Activated B cell treated with CpG ODN at 0.5 μM for 24 hours (primary cell): ENCODE results near the gene OR5A2. TPM values are rescaled to one million over a fixed set of nuclear protein-coding genes. Genes with fewer than 3 reads are reported as not detected.

ENCODE experiments used
- ATAC-seq: fragments of 200-7000 bp; cut with Tn5 transposase; one replicate; pipeline ENCODE4 v1.10.0; 2021; ENCODE audit warnings: low read depth, mild to moderate bottlenecking, moderate library complexity
- CTCF ChIA-PET: fragments of 350-600 bp; sonication (Branson Sonifier 250); formaldehyde crosslinking; loops from one replicate; lab custom pipeline; 2021; ENCODE audit warnings: antibody characterized with exemption; lab: Charles Lee
- POLR2A ChIA-PET: fragments of 350-600 bp; sonication (Branson Sonifier 250); formaldehyde crosslinking; loops from one replicate; lab custom pipeline; 2021; ENCODE audit warnings: antibody characterized with exemption; lab: Charles Lee
- DNase-seq: peaks from one replicate; pipeline ENCODE4 v3.0.0; 2022
- H3K27ac Mint-ChIP-seq: one replicate; pipeline ENCODE4 v1.8.0; 2020; ENCODE audit warnings: mixed read lengths
- H3K27me3 Mint-ChIP-seq: one replicate; pipeline ENCODE4 v1.8.0; 2021; ENCODE audit warnings: mixed read lengths
- H3K36me3 Mint-ChIP-seq: one replicate; pipeline ENCODE4 v1.8.0; 2021; ENCODE audit warnings: low read depth, mixed read lengths
- H3K4me1 Mint-ChIP-seq: one replicate; pipeline ENCODE4 v1.8.0; 2021; ENCODE audit warnings: mixed read lengths
- H3K4me3 Mint-ChIP-seq: one replicate; pipeline ENCODE4 v1.8.0; 2020; ENCODE audit warnings: mild to moderate bottlenecking, mixed read lengths
- H3K9me3 Mint-ChIP-seq: one replicate; pipeline ENCODE4 v1.8.0; 2020; ENCODE audit warnings: mixed read lengths
- CTCF ChIP-seq: fragments of 200-600 bp; IDR thresholded peaks from one replicate; pipeline ENCODE4 v1.8.0; 2022; ENCODE audit warnings: antibody characterized with exemption, mild to moderate bottlenecking
- intact Hi-C: fragments of 100-400 bp; cut with micrococcal nuclease; formaldehyde crosslinking; loops from one replicate; pipeline ENCODE4 v1.15.1; 2024
- total RNA-seq: library from RNA; stranded (reverse); gene quantifications from 2 replicates; pipeline ENCODE4 v1.2.3, GENCODE V29; 2022

Gene OR5A2, protein sequence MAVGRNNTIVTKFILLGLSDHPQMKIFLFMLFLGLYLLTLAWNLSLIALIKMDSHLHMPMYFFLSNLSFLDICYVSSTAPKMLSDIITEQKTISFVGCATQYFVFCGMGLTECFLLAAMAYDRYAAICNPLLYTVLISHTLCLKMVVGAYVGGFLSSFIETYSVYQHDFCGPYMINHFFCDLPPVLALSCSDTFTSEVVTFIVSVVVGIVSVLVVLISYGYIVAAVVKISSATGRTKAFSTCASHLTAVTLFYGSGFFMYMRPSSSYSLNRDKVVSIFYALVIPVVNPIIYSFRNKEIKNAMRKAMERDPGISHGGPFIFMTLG
- total RNA-seq: not detected in 2 replicates

- ChIA-PET CTCF (interaction anchor here (1.0 to 1.3 kb wide), 2 partner anchors 162 to 255 kb away, joined by 3 to 6 read pairs; partner anchors contain the start of gene DTX4), POLR2A (no interaction called here)
- Mint-ChIP-seq H3K4me1 (peaks cover 3% of the 10 kb centered on the region), H3K27ac (no peak within 1 kb of the TSS), H3K36me3 (no peaks in the 10 kb centered on the region), H3K27me3 (peaks cover 2% of the 10 kb centered on the region), H3K4me3 (no peak within 1 kb of the TSS), H3K9me3 (no peaks in the 10 kb centered on the region)
- intact Hi-C loops: no loop called here
- no peak for TF ChIP-seq CTCF
- no peak for ATAC-seq
- DNase-seq: no peak
These were observed at the start of gene OR5A2 for GRCh38 chr11:59426361-59427067. Gene OR5A2 (minus strand): TSS chr11:59426413. CDS start chr11:59422953, 3,460 bp downstream.

DNA sequence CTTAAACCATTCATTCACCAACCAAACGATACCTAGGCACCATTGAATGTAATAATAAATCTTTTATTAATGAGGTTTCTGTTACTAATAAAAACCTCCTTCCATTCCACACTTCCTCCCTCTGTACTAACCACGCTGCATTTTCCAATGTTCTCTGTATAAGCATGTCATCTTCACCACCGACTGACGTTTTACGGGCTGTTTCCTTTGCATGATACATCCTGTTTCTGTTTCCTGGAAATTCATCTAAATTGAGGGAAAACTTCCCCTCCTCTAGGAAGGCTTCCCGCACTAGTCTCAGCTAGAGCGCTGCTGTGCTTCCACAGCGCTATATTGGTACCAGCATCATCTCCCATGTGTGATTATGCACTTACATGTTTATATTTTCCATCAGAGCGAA, 49.0 kb upstream of the OR5A2 start:
- H3K27ac Mint-ChIP-seq: no peak overlapping the region
- H3K36me3 Mint-ChIP-seq: no peaks in the 10 kb centered on the region
- no peak for DNase-seq
- ChIA-PET CTCF (no interaction called here), POLR2A (no interaction called here)
- intact Hi-C loops: no loop called here
- TF ChIP-seq CTCF: no peak
- H3K4me1 Mint-ChIP-seq: peaks cover 8% of the 10 kb centered on the region
- no peaks in the 10 kb centered on the region for H3K9me3 Mint-ChIP-seq
- H3K27me3 Mint-ChIP-seq: peaks cover 9% of the 10 kb centered on the region
- ATAC-seq: no peak
- H3K4me3 Mint-ChIP-seq: no peak overlapping the region

- no peaks in the 10 kb centered on the region for H3K36me3 Mint-ChIP-seq
- DNase-seq: no peak
- no peak within 1 kb of the TSS for H3K27ac Mint-ChIP-seq
- no peaks in the 10 kb centered on the region for H3K9me3 Mint-ChIP-seq
- ATAC-seq: no peak
- peaks cover 14% of the 10 kb centered on the region for H3K27me3 Mint-ChIP-seq
- ChIA-PET CTCF (no interaction called here), POLR2A (no interaction called here)
- no peak for TF ChIP-seq CTCF
- peaks cover 8% of the 10 kb centered on the region for H3K4me1 Mint-ChIP-seq
- no peak within 1 kb of the TSS for H3K4me3 Mint-ChIP-seq
- intact Hi-C loops: no loop called here
These were observed 46.8 kb upstream of the OR5A2 start, which contains the start of gene OR4D10 for GRCh38 chr11:59473015-59473414. Gene OR4D10 (plus strand): TSS chr11:59473315. CDS start chr11:59477430, 4,115 bp downstream.

DNA sequence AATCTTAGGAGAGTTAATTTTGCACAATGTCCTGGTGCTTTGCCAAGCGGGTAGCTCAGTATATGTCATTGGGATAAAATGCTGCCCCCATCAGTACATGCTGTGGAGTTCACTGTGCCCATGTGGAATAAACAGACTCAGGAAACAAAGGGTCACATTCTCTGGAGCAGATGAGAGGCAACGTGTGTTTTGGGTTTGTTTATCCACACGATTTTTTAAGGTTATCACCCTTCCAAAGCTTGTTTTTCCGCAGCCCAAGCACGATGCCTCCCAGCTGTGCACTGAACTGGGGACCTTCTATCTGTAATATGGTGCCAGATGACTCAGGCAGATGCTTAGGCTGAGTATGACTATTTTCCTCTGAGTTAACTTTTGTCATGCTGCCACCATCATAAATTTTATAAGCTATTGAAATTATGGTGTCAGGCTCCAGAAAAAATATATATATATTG, 37.0 kb upstream of the OR5A2 start:
- H3K27ac Mint-ChIP-seq: no peak overlapping the region
- no peak for TF ChIP-seq CTCF
- H3K4me3 Mint-ChIP-seq: no peak overlapping the region
- CTCF ChIA-PET: no interaction called here
- intact Hi-C loops: no loop called here
- H3K9me3 Mint-ChIP-seq: peaks cover 8% of the 10 kb centered on the region
- H3K36me3 Mint-ChIP-seq: no peaks in the 10 kb centered on the region
- ATAC-seq: no peak
- no peaks in the 10 kb centered on the region for H3K4me1 Mint-ChIP-seq
- no peak for DNase-seq
- peaks cover 16% of the 10 kb centered on the region for H3K27me3 Mint-ChIP-seq
- POLR2A ChIA-PET: no interaction called here

DNA sequence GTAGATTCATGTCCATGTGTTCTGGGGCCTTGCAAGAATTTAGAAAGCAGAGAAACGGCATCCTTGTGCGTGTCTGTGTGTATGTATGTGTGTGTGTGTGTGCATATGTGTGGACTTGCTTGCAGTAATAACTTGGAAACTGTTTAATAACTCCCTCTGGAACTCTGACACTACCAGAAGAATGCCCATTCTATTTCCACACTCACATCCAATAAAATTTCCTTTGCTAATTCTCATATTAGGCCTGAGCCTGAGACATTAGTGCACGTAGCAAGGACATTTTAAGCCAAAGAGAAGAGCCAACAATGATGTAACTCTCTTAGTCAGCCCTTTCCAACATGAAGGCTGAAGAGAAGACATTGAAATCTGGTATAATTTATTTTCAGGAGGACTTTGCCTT, 33.7 kb upstream of the OR5A2 start:
- Mint-ChIP-seq H3K9me3 (peaks cover under 1% of the 10 kb centered on the region), H3K4me1 (no peaks in the 10 kb centered on the region), H3K4me3 (no peak overlapping the region), H3K27me3 (peaks cover 20% of the 10 kb centered on the region), H3K27ac (no peak overlapping the region), H3K36me3 (no peaks in the 10 kb centered on the region)
- ChIA-PET CTCF (no interaction called here), POLR2A (no interaction called here)
- intact Hi-C loops: no loop called here
- TF ChIP-seq CTCF: no peak
- DNase-seq (no peak), ATAC-seq (no peak)
